GM19463 (cell line): ENCODE measurements around the gene RAB6B.

Experiments used
- ATAC-seq: cut with Tn5 transposase; IDR thresholded peaks from one replicate; pipeline ENCODE4 v1.9.1; 2021; ENCODE audit warnings: mild to moderate bottlenecking, moderate library complexity; ENCODE audit not compliant: unreplicated experiment

RAB6B gene

DNA sequence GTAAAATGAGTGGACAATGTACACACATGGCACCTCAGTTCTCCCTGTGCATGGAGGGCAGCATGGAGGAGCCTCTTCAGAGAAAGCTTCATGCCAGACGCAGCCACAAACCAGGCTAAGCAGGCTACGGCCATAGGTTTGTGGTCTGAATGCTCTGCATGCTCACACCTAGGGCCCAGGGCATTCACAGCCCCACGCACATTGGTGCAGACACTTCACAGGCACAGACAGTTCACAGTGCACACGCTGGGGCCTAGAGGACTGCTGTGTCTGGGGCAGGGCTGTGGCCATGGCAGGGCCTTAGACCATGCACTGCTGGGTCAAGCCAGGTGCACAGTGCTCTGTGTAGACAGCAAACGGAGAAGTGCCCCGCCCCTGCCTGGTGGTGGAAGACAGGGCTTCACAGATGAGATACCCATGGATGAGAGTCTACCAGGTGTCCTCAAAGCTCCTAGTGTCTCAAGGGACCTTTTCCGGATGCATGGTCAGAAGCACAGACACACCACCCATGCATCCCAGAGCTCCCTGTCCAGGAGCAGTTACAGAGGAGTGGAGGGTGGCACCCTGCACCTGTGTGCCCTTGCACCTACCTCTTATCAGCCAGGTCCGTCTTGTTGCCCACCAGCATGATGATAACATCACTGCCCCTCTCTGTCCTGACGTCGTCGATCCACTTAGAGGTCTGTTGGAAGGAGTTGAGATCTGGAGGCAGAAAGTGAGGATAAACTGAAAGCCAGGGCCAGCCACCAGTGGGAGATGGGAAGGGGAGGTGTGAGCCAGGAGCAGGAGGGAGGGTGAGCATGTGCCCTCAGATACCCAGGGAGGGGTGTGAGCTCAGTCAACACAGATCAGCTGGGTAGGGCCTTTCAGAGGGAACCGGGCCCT is 56.5 kb downstream of the RAB6B start:
- no peak for ATAC-seq

DNA sequence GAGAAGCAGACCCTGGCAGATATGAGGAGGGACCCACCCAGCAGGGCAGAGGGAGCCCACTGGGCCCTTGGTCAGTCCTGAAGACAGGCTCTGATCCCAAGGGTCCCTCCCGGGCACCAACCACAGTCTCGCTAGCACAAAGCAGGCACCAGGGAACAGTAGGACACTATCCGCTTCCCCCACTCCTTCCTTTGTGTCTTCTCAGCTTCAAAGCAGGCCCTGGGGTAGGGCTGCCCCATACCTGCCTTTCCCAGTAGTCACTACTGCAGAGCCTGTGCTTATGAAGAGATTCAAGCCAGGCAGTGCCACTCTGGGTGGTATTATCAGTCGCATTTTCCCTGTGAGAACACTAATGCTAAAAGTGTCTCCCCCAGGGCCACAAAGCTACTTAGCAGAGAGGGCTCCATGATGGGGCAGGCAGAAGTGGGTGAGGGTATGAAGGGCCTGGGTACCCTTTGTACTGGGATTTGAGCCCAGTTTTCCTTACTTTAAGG is 57.3 kb downstream of the RAB6B start:
- no peak for ATAC-seq

DNA sequence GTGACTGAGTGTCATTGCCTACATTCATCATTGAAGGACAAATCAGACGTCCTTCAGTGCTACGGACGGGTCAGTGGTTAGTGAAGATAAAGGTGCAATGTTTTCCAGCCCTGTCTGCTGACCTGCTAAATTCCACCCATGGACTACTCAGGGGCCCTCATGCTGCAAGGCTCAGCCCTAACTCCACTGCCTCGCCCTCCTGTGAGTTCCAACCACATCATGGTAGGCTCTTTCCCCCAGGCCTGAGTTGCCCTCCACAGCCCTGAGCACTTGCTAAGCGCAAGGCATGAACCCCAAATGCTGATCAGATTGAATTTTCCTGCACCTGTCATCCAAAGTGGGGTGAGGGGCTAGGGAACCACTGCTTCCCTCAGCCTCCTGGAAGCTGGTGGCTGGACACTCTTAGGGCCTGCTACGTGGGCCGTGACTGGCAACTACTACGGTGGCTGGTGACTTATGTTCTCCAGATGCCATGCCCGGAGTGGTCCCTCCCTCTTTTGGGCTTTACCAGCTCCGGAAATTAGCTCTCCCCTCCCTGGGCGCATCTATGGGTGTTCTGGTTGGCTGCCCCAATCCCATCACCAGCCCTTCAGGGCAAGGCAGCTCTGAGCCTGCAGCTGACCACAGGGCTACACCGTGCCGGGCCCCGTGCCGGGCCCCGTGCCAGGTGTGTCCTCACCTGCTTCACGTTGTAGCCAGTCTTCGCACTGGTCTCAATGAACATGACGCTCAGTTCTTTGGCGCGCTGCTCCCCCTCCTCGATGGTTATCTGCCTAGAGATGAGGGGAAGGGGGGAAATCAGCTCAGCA is 58.0 kb downstream of the RAB6B start:
- no peak for ATAC-seq

DNA sequence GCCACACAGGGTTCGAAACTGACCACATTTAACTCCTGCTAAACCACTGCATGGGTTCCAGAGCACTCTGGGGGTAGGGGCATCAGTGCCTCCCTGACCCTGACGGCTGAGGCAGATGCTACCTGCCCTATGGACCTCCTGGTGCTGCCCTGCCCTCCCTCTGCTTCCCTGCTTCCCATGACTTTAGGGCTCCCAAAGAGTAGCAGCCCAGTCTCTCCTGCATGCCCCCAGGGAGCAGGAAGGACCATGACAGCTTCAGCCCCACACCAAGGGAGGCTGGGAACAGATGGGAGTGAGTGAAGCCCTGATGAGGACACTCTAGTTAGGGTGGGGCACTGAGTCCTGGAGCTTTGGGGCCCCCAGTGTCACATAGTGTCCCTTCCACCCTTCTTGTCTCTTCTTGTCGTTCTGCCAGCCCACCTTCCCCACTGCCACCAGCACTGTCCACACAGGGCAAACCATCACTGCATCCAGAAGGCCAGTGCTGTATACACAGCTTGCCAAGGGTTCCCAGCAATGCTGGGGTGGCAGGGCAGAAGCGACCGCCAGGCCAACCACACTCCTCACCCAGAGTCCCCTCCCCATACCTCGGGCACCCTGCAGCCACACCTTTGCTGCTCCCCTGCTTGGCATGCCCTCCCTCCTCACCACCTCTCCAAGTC is 59.1 kb downstream of the RAB6B start:
- ATAC-seq, result no peak

DNA sequence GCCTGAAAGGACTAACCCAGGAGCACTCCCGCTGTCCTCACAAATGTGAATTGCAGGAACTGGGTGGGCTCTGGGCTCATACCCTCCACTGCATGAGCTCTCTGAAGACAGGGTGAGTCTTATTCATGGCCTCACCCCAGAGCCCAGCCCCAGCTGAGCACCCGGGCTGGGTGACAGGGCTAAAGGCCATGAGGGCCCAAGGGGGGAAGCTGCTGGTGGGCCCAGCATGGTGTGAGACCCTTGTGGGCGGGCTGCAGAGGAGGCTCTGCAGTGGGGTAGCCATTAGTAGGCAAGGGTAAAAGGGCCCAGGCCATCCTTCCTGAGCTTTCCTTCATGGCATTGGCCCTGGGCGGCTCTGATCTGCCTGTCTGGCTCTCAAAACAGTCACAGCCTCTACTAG is 59.7 kb downstream of the RAB6B start:
- ATAC-seq, result no peak

DNA sequence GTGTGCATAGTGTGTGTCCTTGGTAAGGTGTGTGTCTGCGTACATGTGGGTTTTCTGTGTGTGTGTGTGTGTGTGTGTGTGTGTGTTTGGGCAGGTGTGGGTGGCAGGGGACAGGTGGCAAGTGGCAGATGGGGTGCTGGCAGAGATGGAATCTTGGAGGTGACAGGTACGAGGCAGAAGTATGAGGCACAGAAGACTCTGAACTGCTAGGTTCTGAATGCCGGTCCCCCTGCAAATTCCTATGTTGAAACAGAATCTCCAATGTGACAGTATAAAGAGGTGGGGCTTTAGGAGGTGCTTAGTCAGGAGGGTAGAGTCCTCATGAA is 60.3 kb downstream of the RAB6B start:
- no peak for ATAC-seq

DNA sequence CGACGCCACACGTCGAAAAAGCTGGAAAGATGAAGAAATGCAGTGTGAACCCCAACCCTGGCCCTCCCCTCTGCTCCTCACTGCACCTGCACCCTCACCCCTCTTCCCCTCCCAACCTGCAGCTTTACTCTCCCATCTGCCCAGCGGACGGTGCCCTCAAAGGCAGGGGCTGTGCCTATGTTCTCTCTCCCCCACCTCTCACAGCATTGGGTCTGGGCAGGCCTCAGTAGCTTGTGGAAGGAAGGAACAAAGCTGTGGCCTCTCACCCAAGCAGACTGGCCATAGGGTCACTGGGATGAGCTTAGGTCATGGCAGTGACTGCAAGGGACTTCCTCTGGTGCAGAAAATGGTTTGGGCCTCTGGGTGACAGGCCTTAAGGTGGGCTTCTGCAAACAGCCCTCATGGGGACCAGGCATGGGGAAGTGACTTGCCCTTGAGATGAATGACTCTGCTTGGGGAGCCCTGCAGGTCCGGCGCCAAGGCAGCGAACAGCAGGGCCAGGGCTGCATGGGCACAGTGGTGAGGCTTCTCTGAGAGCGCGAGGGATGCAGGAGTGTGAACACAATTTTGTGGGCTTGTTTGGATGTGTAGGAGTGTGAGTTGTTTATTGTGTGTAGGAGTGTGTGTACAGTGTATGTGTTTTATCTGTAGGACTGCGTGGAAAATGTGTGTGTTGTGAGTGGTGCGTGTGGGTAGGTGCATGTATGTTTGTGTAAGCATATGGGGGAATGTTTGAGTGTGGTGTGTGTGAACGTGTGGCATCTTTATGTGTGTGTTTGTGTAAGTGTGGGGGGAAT is 60.9 kb downstream of the RAB6B start:
- no peak for ATAC-seq

DNA sequence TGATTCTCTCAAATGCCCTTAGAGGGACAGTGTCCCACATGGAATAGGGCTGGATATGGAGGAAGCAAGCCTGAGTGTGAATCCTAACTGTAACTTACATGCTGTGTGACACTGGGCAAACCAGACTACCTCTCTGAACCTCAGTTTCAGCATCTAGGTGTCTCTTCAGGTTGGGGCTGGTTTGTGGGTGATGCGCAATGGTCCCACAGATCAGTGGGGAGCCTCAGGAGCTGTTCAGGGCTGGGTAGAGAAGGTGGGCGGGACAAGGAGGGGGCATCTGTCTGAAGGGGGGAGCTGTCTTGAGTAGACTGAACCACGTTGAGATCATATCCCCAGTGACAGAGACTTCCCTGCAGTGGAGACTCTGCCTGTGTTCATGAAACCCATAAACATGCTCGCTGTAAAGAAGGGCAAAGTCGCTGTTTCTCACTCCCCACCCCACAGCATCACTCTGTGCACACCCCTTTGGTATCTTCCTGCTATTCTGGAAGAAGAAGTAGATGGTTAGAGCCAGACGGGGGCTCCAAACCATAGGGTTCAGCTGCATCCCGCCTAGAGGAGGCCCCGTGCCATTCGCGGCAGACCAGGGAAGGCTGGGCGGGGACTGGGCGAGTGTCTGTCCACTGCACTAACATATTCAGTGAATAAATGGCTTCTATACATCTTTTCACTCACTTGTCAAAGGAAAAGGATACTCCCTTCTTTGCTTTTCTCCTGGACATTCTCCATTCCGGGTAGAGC is 61.6 kb downstream of the RAB6B start:
- ATAC-seq, result no peak

DNA sequence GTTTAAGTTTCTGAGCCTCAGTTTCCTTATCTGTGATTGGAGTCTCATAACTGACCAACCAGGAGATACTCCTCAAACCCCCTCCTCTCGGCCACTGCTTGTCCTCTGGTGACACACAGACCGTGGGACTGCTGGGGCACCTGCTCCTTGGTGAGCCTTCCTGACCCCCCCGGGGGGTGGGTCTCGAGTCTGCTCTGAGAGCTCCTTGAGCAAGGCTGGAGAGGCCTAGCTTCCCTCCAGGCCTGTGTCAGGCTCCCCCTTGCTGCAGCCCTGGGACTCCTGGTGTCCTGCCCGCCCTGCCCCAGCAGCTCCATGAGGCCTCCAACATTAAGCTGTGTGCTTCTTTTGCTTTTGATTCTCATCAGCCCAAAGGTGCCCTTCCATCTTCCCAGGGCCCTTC is 62.4 kb downstream of the RAB6B start:
- ATAC-seq, result no peak

DNA sequence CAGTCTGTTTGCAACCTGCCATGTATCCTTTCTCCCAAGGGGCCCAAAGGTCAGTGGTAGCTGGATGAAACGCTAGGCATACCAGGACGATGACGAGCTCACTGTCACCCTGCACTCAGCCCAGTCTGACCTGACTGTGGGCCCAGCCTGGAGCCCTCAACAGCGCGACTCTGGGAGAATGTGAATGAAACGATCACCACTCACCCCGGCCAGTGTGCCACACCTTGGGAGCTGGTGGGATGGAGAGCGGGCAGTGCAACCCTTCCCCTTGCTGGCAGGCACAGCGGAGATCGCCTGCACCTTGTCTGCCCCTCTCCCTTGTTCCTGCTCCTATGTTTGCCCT is 62.9 kb downstream of the RAB6B start:
- ATAC-seq, result no peak

DNA sequence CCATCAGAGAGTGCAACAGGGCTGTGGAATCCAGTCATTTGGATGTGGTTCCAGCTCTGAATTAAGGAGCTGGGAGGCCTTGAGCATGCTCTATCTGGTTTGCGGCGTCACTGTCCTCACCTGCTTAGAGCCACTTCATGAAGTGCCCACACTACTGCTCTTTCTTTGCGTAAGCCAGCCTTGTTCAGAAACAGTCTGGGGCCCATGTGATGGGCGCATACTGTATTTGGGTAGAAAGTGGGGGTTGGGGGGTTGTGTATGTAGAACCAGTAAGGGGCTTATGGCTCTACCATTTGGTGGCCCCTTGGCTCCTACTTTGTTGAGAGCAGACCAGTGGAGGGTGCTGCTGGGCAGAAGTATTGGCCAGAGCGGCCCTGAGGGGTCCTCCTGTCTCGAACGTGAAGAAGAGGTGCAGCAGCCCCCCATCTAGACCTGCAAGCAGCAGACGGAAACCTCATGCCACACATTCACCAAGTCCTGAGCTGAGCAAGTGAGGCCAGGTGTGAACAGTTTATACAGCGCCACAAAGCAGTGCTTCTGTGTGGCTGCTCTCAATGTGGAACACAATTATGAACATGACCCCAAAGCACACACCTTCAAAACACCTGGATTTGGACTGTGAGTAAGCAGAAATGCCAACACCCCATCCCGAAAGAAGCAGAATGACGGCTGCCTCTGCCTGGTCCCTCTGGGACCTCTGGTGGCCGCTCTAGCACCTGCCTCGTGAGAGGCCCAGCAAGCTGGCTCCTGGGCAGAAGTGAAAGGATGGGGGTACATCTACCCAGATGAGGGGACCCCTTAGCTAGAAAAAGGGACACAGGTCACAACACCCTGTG is 63.5 kb downstream of the RAB6B start:
- no peak for ATAC-seq

DNA sequence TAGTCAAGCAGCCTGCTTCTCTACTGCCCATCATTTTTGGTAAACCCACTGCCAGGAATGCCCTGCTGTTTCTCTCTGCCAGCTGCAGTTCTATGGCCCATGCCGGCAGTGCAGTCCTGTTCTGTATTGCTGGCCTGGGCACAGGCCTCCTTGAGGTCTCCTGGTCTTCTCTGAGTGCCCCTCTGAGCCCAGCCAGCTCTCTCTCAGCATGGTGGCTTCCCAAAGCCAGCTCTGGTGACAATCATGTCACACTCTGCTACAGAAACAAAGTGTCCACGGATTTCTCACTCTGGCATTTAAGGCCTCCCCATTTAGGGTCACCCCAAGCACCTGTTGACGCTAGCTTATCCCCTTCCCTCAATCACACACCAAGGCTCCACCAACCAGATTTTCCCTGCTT is 65.6 kb downstream of the RAB6B start:
- no peak for ATAC-seq

DNA sequence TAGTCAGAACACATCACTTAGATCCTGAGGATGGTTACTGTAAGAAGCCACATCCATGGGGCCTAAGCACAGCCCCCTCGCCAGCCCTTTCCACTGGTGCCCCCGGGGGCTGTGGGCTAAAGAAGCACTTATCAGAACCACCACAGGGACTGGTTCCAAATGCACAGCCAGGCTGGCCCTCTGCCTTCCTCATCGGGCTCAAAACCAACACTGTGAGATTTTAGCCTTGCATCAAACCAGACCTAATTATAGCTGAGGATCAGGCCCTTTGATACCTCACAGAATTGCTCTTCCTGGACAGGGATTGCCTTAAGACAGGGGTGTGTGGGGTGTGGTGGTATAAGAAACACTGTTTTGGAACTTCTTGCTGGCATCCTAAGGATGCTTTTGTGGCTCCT is 66.4 kb downstream of the RAB6B start:
- ATAC-seq, result no peak

DNA sequence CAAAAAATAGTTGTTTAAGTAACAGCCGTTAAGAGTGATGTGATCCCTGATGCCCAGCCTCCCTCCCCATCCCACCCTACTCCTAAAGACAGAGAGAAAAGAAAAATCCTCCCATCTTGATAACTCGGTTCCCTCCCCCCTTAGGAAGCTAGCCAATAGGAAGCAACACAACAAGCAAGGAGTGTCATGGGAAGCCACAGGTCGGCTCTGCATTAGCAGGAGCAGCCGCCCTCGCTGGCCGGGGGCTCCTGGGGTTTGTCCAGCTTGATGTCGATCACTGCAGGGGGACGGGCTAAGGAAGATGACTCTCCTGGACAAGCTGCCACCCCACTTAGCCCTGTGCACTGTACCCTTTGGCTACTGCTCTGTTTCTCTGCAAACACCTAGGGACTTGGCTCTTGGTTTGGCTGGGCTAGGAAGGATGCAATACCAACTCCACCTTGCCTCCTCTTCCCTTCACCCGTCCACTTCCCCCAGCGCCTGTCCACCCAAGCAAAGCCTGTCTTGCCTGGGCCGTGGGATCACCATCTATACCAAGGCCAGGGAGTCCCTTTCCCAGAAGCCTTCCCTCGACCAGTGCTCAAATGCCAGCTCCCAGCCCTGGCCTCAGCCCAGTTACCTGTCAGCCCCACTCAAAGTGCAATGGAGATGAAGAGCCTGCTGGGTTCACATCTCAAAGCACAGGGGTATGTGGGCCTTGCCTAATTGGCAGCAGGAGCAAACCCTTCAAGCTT is 66.9 kb downstream of the RAB6B start:
- ATAC-seq, result no peak

DNA sequence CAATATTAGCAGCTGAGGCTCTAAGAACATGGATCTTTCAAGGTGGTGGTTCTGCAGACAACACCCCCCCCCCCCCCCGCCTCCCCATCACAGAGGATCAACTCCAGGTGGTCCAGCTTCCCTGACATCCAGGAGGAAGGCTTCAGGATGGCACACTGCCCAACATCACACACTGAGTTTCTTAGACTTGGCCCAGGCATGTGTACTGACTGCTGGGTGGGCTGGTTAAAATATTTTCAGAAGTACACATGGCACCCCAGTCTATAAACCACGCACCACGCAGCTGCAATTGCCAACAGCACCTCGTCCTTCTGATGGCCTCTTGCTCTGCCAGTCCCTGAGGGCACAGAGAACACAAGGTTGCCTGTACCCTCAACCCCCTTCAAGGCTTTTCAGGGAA is 68.0 kb downstream of the RAB6B start:
- ATAC-seq, result no peak

DNA sequence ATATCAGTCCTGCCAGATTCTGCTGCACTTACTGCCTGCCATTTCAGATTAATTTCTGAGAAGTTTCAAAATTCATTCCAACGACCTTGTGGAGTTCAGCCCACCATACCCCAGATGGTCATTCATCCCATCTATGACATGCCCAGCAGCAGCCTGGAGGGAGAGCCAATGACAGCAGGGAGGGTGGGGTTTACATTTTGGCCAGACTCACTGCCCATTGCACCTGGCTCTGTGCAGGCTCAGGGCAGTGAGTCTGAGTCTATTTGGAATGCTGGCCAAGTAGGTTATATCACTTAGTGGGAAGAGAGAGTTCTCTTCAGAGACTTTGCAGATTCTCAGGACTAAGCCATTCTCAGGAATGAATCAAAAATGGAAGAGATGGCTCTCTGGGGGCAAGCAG is 68.5 kb downstream of the RAB6B start:
- no peak for ATAC-seq

DNA sequence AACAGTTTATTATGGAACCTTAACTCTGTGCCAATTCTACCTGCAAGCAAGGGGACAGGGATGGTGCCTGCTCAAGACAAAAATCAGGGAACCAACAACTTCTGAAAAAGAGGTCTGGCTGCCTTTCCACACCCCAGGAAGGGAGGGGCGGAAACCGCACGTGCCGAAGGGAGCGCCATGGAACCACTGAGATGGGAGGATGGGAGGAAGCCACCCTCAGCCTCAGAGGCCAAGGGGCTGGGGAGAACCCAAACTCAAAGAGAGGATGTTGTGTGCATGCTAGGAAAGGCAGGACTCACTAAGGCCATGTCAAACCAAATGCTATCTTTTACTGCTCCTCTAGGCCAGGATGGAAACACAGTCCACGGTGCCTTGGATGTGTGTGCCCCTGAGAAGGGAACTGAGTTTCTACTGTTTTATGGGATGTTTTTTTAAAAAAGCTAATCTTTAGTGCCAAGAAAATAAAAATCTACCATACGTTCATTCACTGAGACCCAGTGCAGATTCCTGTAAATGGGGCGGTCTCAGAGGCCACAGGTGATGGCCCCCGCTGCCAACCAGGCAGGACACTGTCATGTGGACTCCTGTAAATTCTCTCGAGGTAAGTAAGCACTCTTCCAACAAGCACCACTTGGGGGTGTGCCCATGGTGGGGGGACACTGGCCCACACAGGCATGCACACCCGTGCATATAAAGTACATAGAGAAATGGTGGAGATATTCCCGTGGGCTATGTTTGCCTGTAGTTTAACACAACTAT is 69.5 kb downstream of the RAB6B start:
- ATAC-seq, result no peak

DNA sequence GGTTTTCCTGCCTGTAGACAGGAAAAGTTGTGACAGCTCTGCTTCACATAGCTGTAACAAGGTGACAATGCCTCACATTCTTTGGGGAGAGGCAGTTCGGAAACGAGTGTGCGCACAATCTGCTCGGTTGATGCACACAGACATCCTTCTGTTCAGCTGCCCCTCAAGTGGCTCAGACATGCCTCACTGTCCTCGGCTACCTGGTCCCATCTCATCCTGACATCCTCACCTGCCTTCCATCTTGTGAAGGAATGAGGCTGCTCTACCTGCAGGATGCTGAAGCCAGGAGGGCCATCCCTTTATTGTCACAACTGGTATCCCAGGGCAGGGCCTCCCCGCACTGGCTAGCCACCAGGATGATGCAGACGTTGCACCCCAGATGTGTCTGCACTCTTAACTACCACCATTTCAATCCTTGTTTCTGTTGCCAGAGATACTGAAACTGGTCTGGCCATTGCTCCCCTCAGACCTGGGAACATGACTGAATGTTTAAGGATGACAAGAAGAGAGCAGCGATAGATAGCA is 70.7 kb downstream of the RAB6B start:
- ATAC-seq, result no peak
